A673 (cell line): Measurements from ENCODE around the gene ARHGAP24. TPM values are rescaled to one million over a fixed set of nuclear protein-coding genes. Genes with fewer than 3 reads are reported as not detected.

Experiments used
- BruUV-seq: library from RNA; stranded (reverse); fragments of 400-500 nt; replicated peaks from 2 replicates; lab custom pipeline; 2021; lab: Mats Ljungman, UMichigan
- CTCF ChIA-PET: fragments of 300-600 bp; sonication (Branson Sonifier 250); formaldehyde crosslinking; loops from one replicate; lab custom pipeline; 2022; ENCODE audit warnings: antibody characterized with exemption; lab: Charles Lee
- POLR2A ChIA-PET: fragments of 300-600 bp; sonication (Branson Sonifier 250); formaldehyde crosslinking; loops from one replicate; lab custom pipeline; 2022; ENCODE audit warnings: antibody characterized with exemption; ENCODE audit not compliant: low non-redundant PET; lab: Charles Lee
- DNase-seq: peaks from one replicate; pipeline ENCODE4 v3.0.0-alpha.2; 2015; ENCODE audit warnings: low spot score
- H3K27ac ChIP-seq: fragments of 200-600 bp; sonication (generic); 2 replicates; pipeline ENCODE4 v1.5.1; 2016; ENCODE audit warnings: mixed run types, low read depth, mild to moderate bottlenecking, mixed read lengths, antibody characterized with exemption, low read length; ENCODE audit not compliant: poor library complexity, severe bottlenecking
- H3K27me3 ChIP-seq: fragments of 200-600 bp; sonication (generic); replicated peaks from 2 replicates; pipeline ENCODE4 v1.6.1; 2017; ENCODE audit warnings: mixed run types, low read depth, mild to moderate bottlenecking, mixed read lengths, antibody characterized with exemption, low read length; ENCODE audit not compliant: insufficient read depth, poor library complexity
- H3K36me3 ChIP-seq: fragments of 200-600 bp; sonication (generic); 2 replicates; pipeline ENCODE4 v1.6.1; 2016; ENCODE audit warnings: mixed run types, mild to moderate bottlenecking, mixed read lengths, antibody characterized with exemption, low read length; ENCODE audit not compliant: insufficient read depth, poor library complexity, severe bottlenecking
- H3K4me1 ChIP-seq: fragments of 200-600 bp; sonication (generic); 2 replicates; pipeline ENCODE4 v1.6.1; 2017; ENCODE audit warnings: mixed run types, mild to moderate bottlenecking, mixed read lengths, antibody characterized with exemption, low read length; ENCODE audit not compliant: insufficient read depth, poor library complexity, severe bottlenecking
- H3K4me3 ChIP-seq: fragments of 200-600 bp; sonication (generic); 2 replicates; pipeline ENCODE4 v1.5.1; 2016; ENCODE audit warnings: low read depth, mixed run types, mild to moderate bottlenecking, mixed read lengths, low read length; ENCODE audit not compliant: poor library complexity, severe bottlenecking
- H3K9me3 ChIP-seq: fragments of 200-600 bp; sonication (generic); 2 replicates; pipeline ENCODE4 v1.6.1; 2016; ENCODE audit warnings: mixed run types, low read depth, mild to moderate bottlenecking, mixed read lengths, antibody characterized with exemption, low read length; ENCODE audit not compliant: poor library complexity, severe bottlenecking
- CTCF ChIP-seq: fragments of 300-800, 200-600 bp; sonication (generic); conservative IDR thresholded peaks from 2 replicates; pipeline ENCODE4 v1.5.1; 2017; ENCODE audit warnings: low read depth, mild to moderate bottlenecking, antibody characterized with exemption, low read length, moderate library complexity, mixed read lengths
- EZH2 ChIP-seq: fragments of 200-600 bp; sonication (generic); IDR thresholded peaks from 2 replicates; pipeline ENCODE4 v1.6.1; 2017; ENCODE audit warnings: borderline replicate concordance, low read depth, mild to moderate bottlenecking, mixed read lengths, antibody characterized with exemption, low read length; ENCODE audit not compliant: poor library complexity, severe bottlenecking
- intact Hi-C: fragments of 100-400 bp; cut with micrococcal nuclease; formaldehyde crosslinking; loops from one replicate; pipeline ENCODE4 v1.10.0; 2022; ENCODE audit not compliant: unreplicated experiment
- total RNA-seq: library from RNA; stranded (reverse); gene quantifications from 2 replicates; pipeline ENCODE4 v1.2.3, GENCODE V29; 2021

Gene ARHGAP24
- total RNA-seq, 1 experiment from 2014 or later = 5.8 TPM

GRCh38 chr4:85740431-85740861 lies 265.5 kb downstream of the ARHGAP24 start:
- no peak overlapping the region for H3K27ac ChIP-seq
- no peaks in the 10 kb centered on the region for H3K36me3 ChIP-seq
- CTCF ChIA-PET = no interaction called here
- TF ChIP-seq CTCF = no peak
- TF ChIP-seq EZH2 = no peak
- no TSS peak for BruUV-seq
- peaks cover 27% of the 10 kb centered on the region for H3K4me1 ChIP-seq
- DNase-seq = no peak
- no peak overlapping the region for H3K4me3 ChIP-seq
- POLR2A ChIA-PET = no interaction called here
- no peaks in the 10 kb centered on the region for H3K9me3 ChIP-seq
- intact Hi-C loops = loop anchor here (10.0 kb wide), 2 partner anchors 246 to 366 kb away; no protein-coding TSS in a partner anchor
- no peaks in the 10 kb centered on the region for H3K27me3 ChIP-seq

GRCh38 chr4:85741381-85741780 lies 266.4 kb downstream of the ARHGAP24 start:
- Histone ChIP-seq H3K36me3 (no peaks in the 10 kb centered on the region), H3K27ac (no peak overlapping the region), H3K4me3 (no peak overlapping the region), H3K9me3 (no peaks in the 10 kb centered on the region), H3K27me3 (no peaks in the 10 kb centered on the region), H3K4me1 (peaks cover 27% of the 10 kb centered on the region)
- TF ChIP-seq EZH2 = no peak
- no peak for TF ChIP-seq CTCF
- no TSS peak for BruUV-seq
- ChIA-PET POLR2A (no interaction called here), CTCF (no interaction called here)
- no peak for DNase-seq
- intact Hi-C loops = loop anchor here (10.0 kb wide), 2 partner anchors 247 to 367 kb away; no protein-coding TSS in a partner anchor

GRCh38 chr4:85741921-85742591 lies 267.1 kb downstream of the ARHGAP24 start:
- Histone ChIP-seq H3K27ac (no peak overlapping the region), H3K4me1 (peaks cover 27% of the 10 kb centered on the region), H3K9me3 (no peaks in the 10 kb centered on the region), H3K36me3 (no peaks in the 10 kb centered on the region), H3K4me3 (no peak overlapping the region), H3K27me3 (no peaks in the 10 kb centered on the region)
- DNase-seq = peak; percentile 1
- TF ChIP-seq EZH2 (no peak), CTCF (no peak)
- ChIA-PET CTCF (no interaction called here), POLR2A (no interaction called here)
- no TSS peak for BruUV-seq
- intact Hi-C loops = loop anchor here (10.0 kb wide), 2 partner anchors 247 to 367 kb away; no protein-coding TSS in a partner anchor
